Cardiac muscle cell (in vitro differentiated cells and primary cell): ENCODE data around the gene KRTAP20-1. TPM values are rescaled to one million over a fixed set of nuclear protein-coding genes. Genes with fewer than 3 reads are reported as not detected.

Experiments
- DNase-seq, 2 donors: peaks; one replicate each; pipeline versions ENCODE4 v3.0.0 to v3.0.0-alpha.2; 2010 to 2017; ENCODE audit warnings: low read depth in 1 of 2, low spot score in 1 of 2
- H3K27ac ChIP-seq: fragments of 200-600 bp; sonication (generic); 2 replicates; pipeline ENCODE4 v1.5.1; 2016
- H3K27me3 ChIP-seq: fragments of 200-600 bp; sonication (generic); 2 replicates; pipeline ENCODE4 v1.6.0; 2016; ENCODE audit warnings: control low read depth
- H3K36me3 ChIP-seq: fragments of 200-600 bp; sonication (generic); 2 replicates; pipeline ENCODE4 v1.5.1; 2016; ENCODE audit warnings: control low read depth
- H3K4me1 ChIP-seq: fragments of 200-600 bp; sonication (generic); 2 replicates; pipeline ENCODE4 v1.8.1; 2017; ENCODE audit warnings: low read depth, mild to moderate bottlenecking, mixed run types
- H3K4me3 ChIP-seq: fragments of 200-600 bp; sonication (generic); 2 replicates; pipeline ENCODE4 v1.5.1; 2016; ENCODE audit warnings: mild to moderate bottlenecking
- H3K9me3 ChIP-seq: fragments of 200-600 bp; sonication (generic); 2 replicates; pipeline ENCODE4 v1.5.1; 2017; ENCODE audit warnings: low read depth, mild to moderate bottlenecking, control low read depth
- polyA plus RNA-seq: library from polyadenylated mRNA; unstranded; fragments of >200 nt; fragmentation: Nextera tagmentation; extraction: Ambion mirVana; gene quantifications from 2 replicates; pipeline ENCODE4 v1.2.1, GENCODE V29; 2016
- total RNA-seq: library from RNA; depleted of rRNA; stranded (reverse); fragments of >200 nt; gene quantifications from 2 replicates; pipeline ENCODE4 v1.2.3, GENCODE V29; 2016
- TF ChIP-seq, protein P1 (sequence below): IDR thresholded peaks from 2 replicates; pipeline ENCODE4 v1.5.1; 2012; ENCODE audit warnings: low read depth, mild to moderate bottlenecking, low read length

Gene KRTAP20-1
- total and polyA plus RNA-seq, 2 experiments from 2014 or later, result not detected

DNA sequence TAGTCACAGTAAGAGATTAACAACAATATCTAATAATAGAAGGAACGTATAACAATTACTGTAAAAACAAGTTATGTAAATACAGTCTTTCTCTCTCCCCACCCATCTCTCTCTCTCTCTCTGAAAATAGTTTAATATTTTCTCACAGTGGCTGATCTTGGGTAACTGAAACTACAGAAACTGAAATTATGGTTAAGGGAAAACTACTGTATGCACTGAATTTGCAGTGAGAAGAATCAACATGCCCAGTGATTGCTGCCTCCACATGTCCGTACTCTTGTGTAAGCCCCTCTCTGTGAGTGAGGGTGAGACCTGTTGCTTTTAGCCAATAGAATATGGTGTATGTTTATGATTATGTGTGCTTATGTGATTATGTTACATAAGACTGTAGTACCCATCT lies 4.1 kb upstream of the KRTAP20-1 start:
- DNase-seq, result no peak
- no peaks in the 10 kb centered on the region for H3K4me1 ChIP-seq
- TF ChIP-seq, protein P1, sequence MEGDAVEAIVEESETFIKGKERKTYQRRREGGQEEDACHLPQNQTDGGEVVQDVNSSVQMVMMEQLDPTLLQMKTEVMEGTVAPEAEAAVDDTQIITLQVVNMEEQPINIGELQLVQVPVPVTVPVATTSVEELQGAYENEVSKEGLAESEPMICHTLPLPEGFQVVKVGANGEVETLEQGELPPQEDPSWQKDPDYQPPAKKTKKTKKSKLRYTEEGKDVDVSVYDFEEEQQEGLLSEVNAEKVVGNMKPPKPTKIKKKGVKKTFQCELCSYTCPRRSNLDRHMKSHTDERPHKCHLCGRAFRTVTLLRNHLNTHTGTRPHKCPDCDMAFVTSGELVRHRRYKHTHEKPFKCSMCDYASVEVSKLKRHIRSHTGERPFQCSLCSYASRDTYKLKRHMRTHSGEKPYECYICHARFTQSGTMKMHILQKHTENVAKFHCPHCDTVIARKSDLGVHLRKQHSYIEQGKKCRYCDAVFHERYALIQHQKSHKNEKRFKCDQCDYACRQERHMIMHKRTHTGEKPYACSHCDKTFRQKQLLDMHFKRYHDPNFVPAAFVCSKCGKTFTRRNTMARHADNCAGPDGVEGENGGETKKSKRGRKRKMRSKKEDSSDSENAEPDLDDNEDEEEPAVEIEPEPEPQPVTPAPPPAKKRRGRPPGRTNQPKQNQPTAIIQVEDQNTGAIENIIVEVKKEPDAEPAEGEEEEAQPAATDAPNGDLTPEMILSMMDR, result no peak
- no peaks in the 10 kb centered on the region for H3K27me3 ChIP-seq
- no peaks in the 10 kb centered on the region for H3K9me3 ChIP-seq
- no peak overlapping the region for H3K4me3 ChIP-seq
- no peaks in the 10 kb centered on the region for H3K36me3 ChIP-seq
- H3K27ac ChIP-seq, result no peak overlapping the region

DNA sequence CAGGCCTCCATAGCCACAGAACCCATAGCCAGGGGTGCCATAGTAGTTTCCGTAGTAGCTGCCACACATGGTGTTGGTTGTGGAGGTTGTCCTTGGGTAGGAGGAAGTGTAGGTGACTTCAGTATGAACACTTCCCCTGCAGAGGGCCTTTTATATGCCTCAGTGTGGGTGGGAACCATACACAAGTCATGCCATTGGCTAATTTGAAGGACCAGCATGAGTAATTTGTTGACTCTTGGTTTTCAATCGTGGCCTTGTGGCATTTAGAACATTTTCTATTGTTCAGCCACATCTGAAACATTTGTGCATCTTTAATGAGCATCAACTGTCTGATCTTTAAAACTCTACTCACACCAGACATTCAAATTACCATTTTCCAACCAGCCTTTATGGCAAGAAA lies 2.4 kb upstream of the KRTAP20-1 start, which contains the start of gene KRTAP6-1:
Gene KRTAP6-1, minus strand, starts transcription at position 95 of the 400 bp plus-strand sequence. Its CDS starts 26 bp downstream, at position 69.
- Histone ChIP-seq H3K9me3 (no peaks in the 10 kb centered on the region), H3K27ac (no peak within 1 kb of the TSS), H3K36me3 (no peaks in the 10 kb centered on the region), H3K27me3 (no peaks in the 10 kb centered on the region), H3K4me1 (no peaks in the 10 kb centered on the region), H3K4me3 (no peak within 1 kb of the TSS)
- no peak for DNase-seq
- TF ChIP-seq, protein P1, result no peak

DNA sequence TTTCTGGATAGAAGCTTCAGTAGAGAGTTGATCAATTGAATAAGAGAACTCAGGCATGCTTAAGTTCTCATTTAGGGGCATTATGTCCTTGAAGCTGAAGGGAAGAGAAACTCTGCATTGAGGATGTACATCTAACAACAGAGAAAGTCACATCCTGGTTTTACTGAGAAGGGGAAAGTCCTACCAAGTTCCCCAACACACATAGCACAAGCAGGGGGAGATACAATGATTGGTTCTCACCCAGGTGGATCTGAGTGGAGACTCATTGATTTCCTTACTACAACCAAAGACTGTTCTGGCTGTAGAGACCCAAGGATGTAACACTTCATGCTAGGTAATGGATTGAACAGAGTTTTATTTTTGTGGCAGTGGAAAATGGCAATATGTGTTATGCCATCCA lies 1.0 kb upstream of the KRTAP20-1 start:
- Histone ChIP-seq H3K4me1 (no peaks in the 10 kb centered on the region), H3K27me3 (no peaks in the 10 kb centered on the region), H3K9me3 (no peaks in the 10 kb centered on the region), H3K27ac (no peak overlapping the region), H3K4me3 (no peak overlapping the region), H3K36me3 (no peaks in the 10 kb centered on the region)
- TF ChIP-seq, protein P1, result no peak
- DNase-seq, result no peak

DNA sequence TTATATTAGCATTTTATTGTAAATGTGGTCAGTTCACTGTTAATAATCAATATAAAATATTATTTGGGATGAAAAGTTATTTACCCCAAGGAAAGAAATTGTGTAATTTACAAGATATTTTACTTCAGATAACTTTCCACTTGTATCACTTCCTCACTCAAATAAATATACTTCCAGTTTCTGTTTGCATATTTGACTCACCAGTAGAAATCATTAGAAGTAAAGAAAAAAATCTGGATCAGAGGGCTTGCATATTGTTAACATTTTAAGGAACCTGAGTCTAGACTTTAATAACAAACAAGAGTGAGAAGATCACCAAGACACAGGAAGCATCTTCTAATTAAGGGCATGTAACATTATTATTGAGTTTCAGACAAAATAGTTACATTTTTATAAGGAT lies 3.9 kb downstream of the KRTAP20-1 start:
- no peak overlapping the region for H3K27ac ChIP-seq
- no peak for DNase-seq
- no peak overlapping the region for H3K4me3 ChIP-seq
- TF ChIP-seq, protein P1, result no peak
- no peaks in the 10 kb centered on the region for H3K4me1 ChIP-seq
- H3K27me3 ChIP-seq, result no peaks in the 10 kb centered on the region
- H3K36me3 ChIP-seq, result no peaks in the 10 kb centered on the region
- no peaks in the 10 kb centered on the region for H3K9me3 ChIP-seq

DNA sequence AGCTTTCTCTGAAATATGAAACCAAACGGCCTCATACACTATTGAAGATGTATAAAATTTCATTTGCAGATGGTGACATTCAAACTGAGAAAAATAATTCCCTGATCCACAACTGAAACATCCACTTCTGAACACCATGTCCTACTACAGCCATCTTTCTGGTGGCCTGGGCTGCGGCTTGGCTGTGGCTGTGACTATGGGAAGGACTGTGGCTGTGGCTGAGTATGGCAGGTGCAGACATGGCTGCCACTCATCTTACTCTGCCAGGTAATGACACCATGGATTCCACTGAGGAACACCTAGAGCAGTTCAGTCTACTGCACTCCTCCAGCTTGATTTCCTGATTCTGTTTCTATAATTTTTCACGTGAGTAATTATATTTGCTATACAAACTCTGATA lies 4.3 kb downstream of the KRTAP20-1 start, which contains the start of gene KRTAP20-4:
Gene KRTAP20-4, plus strand, starts transcription at position 106 of the 400 bp plus-strand sequence.
- Histone ChIP-seq H3K36me3 (no peaks in the 10 kb centered on the region), H3K4me1 (no peaks in the 10 kb centered on the region), H3K27me3 (no peaks in the 10 kb centered on the region), H3K27ac (no peak within 1 kb of the TSS), H3K9me3 (no peaks in the 10 kb centered on the region), H3K4me3 (no peak within 1 kb of the TSS)
- DNase-seq, result no peak
- TF ChIP-seq, protein P1, result no peak

DNA sequence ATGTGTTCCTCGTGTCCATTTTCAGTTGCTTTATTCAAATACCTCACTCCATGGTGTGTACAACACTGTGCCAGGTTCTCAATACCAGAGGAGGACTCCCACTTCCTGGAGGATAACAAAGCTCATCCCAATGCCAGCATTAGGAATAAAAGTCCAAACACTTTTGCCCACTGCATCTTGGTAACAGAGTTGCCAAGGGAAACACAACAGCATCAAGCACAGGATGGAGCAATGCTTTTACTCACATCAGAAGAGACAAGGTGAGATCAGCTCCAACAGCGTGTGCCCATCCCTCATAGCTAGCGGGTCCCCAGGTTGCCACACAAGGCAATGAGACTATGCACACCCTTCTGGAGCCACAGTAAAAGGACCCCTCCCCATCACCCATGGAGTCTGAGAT lies 7.1 kb downstream of the KRTAP20-1 start:
- TF ChIP-seq, protein P1, result no peak
- Histone ChIP-seq H3K27ac (no peak overlapping the region), H3K36me3 (no peaks in the 10 kb centered on the region), H3K4me3 (no peak overlapping the region), H3K27me3 (no peaks in the 10 kb centered on the region), H3K9me3 (no peaks in the 10 kb centered on the region), H3K4me1 (no peaks in the 10 kb centered on the region)
- DNase-seq, result no peak
